ENCODE data around the gene GALNTL6. TPM values are rescaled to one million over a fixed set of nuclear protein-coding genes. Genes with fewer than 3 reads are reported as not detected.
"Not testable (repeated sequence)": the region's sequence is repeated elsewhere in the genome, so short reads cannot be mapped to it uniquely, and the experiment has no call there.

Gene GALNTL6
- polyA plus RNA-seq, 6 donors from 2014 or later: 0.09 to 1.5 (median 0.52) TPM

- Mint-ChIP-seq H3K27me3 (peaks cover 0 to 7% (median 3%) of the 10 kb centered on the region in 3 donors), H3K4me1 (no peaks in the 10 kb centered on the region), H3K4me3 (no peak overlapping the region), H3K27ac (no peak overlapping the region), H3K36me3 (no peaks in the 10 kb centered on the region), H3K9me3 (peaks cover 0 to 7% (median 4%) of the 10 kb centered on the region in 7 donors)
- DNase-seq: no peak
- no peak for ATAC-seq (ENCODE audit: low read depth in 2 of 2)
Observed at GRCh38 chr4:173038192-173038896, 1225.1 kb downstream of the GALNTL6 start.

GRCh38 chr4:173039617-173040577 is 1226.7 kb downstream of the GALNTL6 start:
- Mint-ChIP-seq H3K4me3 (no peak overlapping the region), H3K4me1 (no peaks in the 10 kb centered on the region), H3K27me3 (peaks cover 0 to 7% (median 3%) of the 10 kb centered on the region in 3 donors), H3K9me3 (peaks cover 0 to 8% (median 4%) of the 10 kb centered on the region in 7 donors), H3K36me3 (no peaks in the 10 kb centered on the region), H3K27ac (peak overlapping the region in 1 of 6 donors; percentile 49)
- DNase-seq (no peak), ATAC-seq (ENCODE audit: low read depth in 2 of 2) (no peak)

GRCh38 chr4:173041482-173041881 is 1228.3 kb downstream of the GALNTL6 start:
- no peaks in the 10 kb centered on the region for H3K4me1 Mint-ChIP-seq
- H3K9me3 Mint-ChIP-seq: peaks cover 0 to 8% (median 4%) of the 10 kb centered on the region in 7 donors
- ATAC-seq (ENCODE audit: low read depth in 2 of 2): no peak
- no peak overlapping the region for H3K27ac Mint-ChIP-seq
- no peaks in the 10 kb centered on the region for H3K36me3 Mint-ChIP-seq
- no peak for DNase-seq
- H3K27me3 Mint-ChIP-seq: peaks cover 0 to 7% (median 3%) of the 10 kb centered on the region in 3 donors
- H3K4me3 Mint-ChIP-seq: no peak overlapping the region

- ATAC-seq (ENCODE audit: low read depth in 2 of 2); H3K36me3 Mint-ChIP-seq; H3K4me1 Mint-ChIP-seq; H3K4me3 Mint-ChIP-seq; H3K9me3 Mint-ChIP-seq; DNase-seq; H3K27me3 Mint-ChIP-seq: not testable (repeated sequence)
- peak overlapping the region in 1 of 6 donors; percentile 56 for H3K27ac Mint-ChIP-seq
Observed at GRCh38 chr4:173042139-173042538, 1228.9 kb downstream of the GALNTL6 start.

- Mint-ChIP-seq H3K27ac (no peak overlapping the region), H3K4me1 (no peaks in the 10 kb centered on the region), H3K4me3 (no peak overlapping the region), H3K36me3 (no peaks in the 10 kb centered on the region), H3K9me3 (peaks cover 0 to 8% (median 4%) of the 10 kb centered on the region in 7 donors), H3K27me3 (peaks cover 0 to 3% (median 0%) of the 10 kb centered on the region in 3 donors)
- DNase-seq (no peak), ATAC-seq (ENCODE audit: low read depth in 2 of 2) (no peak)
Observed at GRCh38 chr4:173044340-173044739, 1231.1 kb downstream of the GALNTL6 start.

GRCh38 chr4:173045571-173045970 is 1232.4 kb downstream of the GALNTL6 start:
- Mint-ChIP-seq H3K27ac (no peak overlapping the region), H3K36me3 (no peaks in the 10 kb centered on the region), H3K4me1 (no peaks in the 10 kb centered on the region), H3K27me3 (peaks cover 0 to 3% (median 0%) of the 10 kb centered on the region in 3 donors), H3K4me3 (no peak overlapping the region), H3K9me3 (peaks cover 0 to 8% (median 4%) of the 10 kb centered on the region in 7 donors)
- no peak for ATAC-seq (ENCODE audit: low read depth in 2 of 2)
- DNase-seq: no peak

GRCh38 chr4:173046144-173046543 is 1232.9 kb downstream of the GALNTL6 start:
- Mint-ChIP-seq H3K4me1 (no peaks in the 10 kb centered on the region), H3K27me3 (peaks cover 0 to 3% (median 0%) of the 10 kb centered on the region in 3 donors)

GRCh38 chr4:173046818-173047217 is 1233.6 kb downstream of the GALNTL6 start:
- peaks cover 0 to 3% (median 0%) of the 10 kb centered on the region in 3 donors for H3K27me3 Mint-ChIP-seq
- ATAC-seq (ENCODE audit: low read depth in 2 of 2) (no peak), DNase-seq (no peak)
- H3K4me3 Mint-ChIP-seq: no peak overlapping the region
- peaks cover 0 to 8% (median 1%) of the 10 kb centered on the region in 7 donors for H3K9me3 Mint-ChIP-seq
- H3K4me1 Mint-ChIP-seq: no peaks in the 10 kb centered on the region
- H3K27ac Mint-ChIP-seq: no peak overlapping the region
- no peaks in the 10 kb centered on the region for H3K36me3 Mint-ChIP-seq

More at GRCh38 chr4:173046144-173046543, 1232.9 kb downstream of the GALNTL6 start:
- DNase-seq (no peak), ATAC-seq (ENCODE audit: low read depth in 2 of 2) (no peak)
- H3K27ac Mint-ChIP-seq: no peak overlapping the region
- no peaks in the 10 kb centered on the region for H3K36me3 Mint-ChIP-seq
- peaks cover 0 to 8% (median 4%) of the 10 kb centered on the region in 7 donors for H3K9me3 Mint-ChIP-seq
- H3K4me3 Mint-ChIP-seq: no peak overlapping the region

GRCh38 chr4:173051232-173051631 is 1238.0 kb downstream of the GALNTL6 start:
- Mint-ChIP-seq H3K9me3 (no peaks in the 10 kb centered on the region), H3K4me1 (no peaks in the 10 kb centered on the region), H3K27me3 (no peaks in the 10 kb centered on the region), H3K4me3 (no peak overlapping the region), H3K36me3 (no peaks in the 10 kb centered on the region), H3K27ac (no peak overlapping the region)
- ATAC-seq (ENCODE audit: low read depth in 2 of 2) (no peak), DNase-seq (no peak)

- Mint-ChIP-seq H3K36me3 (no peaks in the 10 kb centered on the region), H3K27ac (no peak overlapping the region), H3K4me1 (no peaks in the 10 kb centered on the region), H3K27me3 (no peaks in the 10 kb centered on the region), H3K9me3 (no peaks in the 10 kb centered on the region), H3K4me3 (no peak overlapping the region)
- no peak for ATAC-seq (ENCODE audit: low read depth in 2 of 2)
- DNase-seq: no peak
Observed at GRCh38 chr4:173051716-173052115, 1238.5 kb downstream of the GALNTL6 start.

GRCh38 chr4:173052439-173052838 is 1239.2 kb downstream of the GALNTL6 start:
- Mint-ChIP-seq H3K27me3 (no peaks in the 10 kb centered on the region), H3K4me1 (no peaks in the 10 kb centered on the region), H3K27ac (no peak overlapping the region), H3K4me3 (no peak overlapping the region), H3K9me3 (no peaks in the 10 kb centered on the region), H3K36me3 (no peaks in the 10 kb centered on the region)
- ATAC-seq (ENCODE audit: low read depth in 2 of 2): no peak
- no peak for DNase-seq

- no peak overlapping the region for H3K27ac Mint-ChIP-seq
- no peaks in the 10 kb centered on the region for H3K4me1 Mint-ChIP-seq
- no peak for ATAC-seq (ENCODE audit: low read depth in 2 of 2)
- no peak for DNase-seq
- no peak overlapping the region for H3K4me3 Mint-ChIP-seq
- H3K36me3 Mint-ChIP-seq: no peaks in the 10 kb centered on the region
- H3K9me3 Mint-ChIP-seq: no peaks in the 10 kb centered on the region
- no peaks in the 10 kb centered on the region for H3K27me3 Mint-ChIP-seq
Observed at GRCh38 chr4:173056271-173056670, 1243.1 kb downstream of the GALNTL6 start.

- H3K27ac Mint-ChIP-seq: no peak overlapping the region
- H3K36me3 Mint-ChIP-seq: no peaks in the 10 kb centered on the region
- H3K4me1 Mint-ChIP-seq: no peaks in the 10 kb centered on the region
- H3K9me3 Mint-ChIP-seq: peaks cover 0 to 2% (median 0%) of the 10 kb centered on the region in 7 donors
- DNase-seq (no peak), ATAC-seq (ENCODE audit: low read depth in 2 of 2) (no peak)
- H3K27me3 Mint-ChIP-seq: no peaks in the 10 kb centered on the region
- H3K4me3 Mint-ChIP-seq: no peak overlapping the region
Observed at GRCh38 chr4:173056710-173057109, 1243.5 kb downstream of the GALNTL6 start.

Measured in naive B cell (primary cell).